ENCODE results near the gene APLP2. TPM values are rescaled to one million over a fixed set of nuclear protein-coding genes. Genes with fewer than 3 reads are reported as not detected.

The APLP2 gene
- total and polyA plus RNA-seq, 2 of the 13 experiments (the other 11 are each of a cell fraction or from before 2014, with no cell fraction given), result 315 to 594 TPM

DNA sequence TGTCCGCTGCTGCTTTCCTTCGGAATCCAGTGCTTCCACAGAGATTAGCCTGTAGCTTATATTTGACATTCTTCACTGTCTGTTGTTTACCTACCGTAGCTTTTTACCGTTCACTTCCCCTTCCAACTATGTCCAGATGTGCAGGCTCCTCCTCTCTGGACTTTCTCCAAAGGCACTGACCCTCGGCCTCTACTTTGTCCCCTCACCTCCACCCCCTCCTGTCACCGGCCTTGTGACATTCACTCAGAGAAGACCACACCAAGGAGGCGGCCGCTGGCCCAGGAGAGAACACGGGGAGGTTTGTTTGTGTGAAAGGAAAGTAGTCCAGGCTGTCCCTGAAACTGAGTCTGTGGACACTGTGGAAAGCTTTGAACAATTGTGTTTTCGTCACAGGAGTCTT is 74.4 kb downstream of the APLP2 start (continued):
- TF ChIP-seq NR2F1 (CRISPR knock-in tag; IDR thresholded peaks at IDR 0.05) (peak; percentile 72 to 73), STAT6 (CRISPR knock-in tag; IDR thresholded peaks at IDR 0.05; ENCODE audit: borderline replicate concordance) (peak; percentile 68; the same call in 1 of the 2 replicates), ZNF780A (CRISPR knock-in tag; IDR thresholded peaks at IDR 0.05) (no peak), ZFP36L1 (CRISPR knock-in tag; IDR thresholded peaks at IDR 0.05) (0 out of 2 replicates have a peak, but pooled peaks have one; percentile 43), RAD21 (CRISPR knock-in tag; IDR thresholded peaks at IDR 0.05) (no peak), ARNTL (CRISPR knock-in tag; IDR thresholded peaks at IDR 0.05) (peak; percentile 59; the same call in 1 of the 2 replicates), ZNF432 (CRISPR knock-in tag; IDR thresholded peaks at IDR 0.05; ENCODE audit: borderline replicate concordance) (no peak), SIN3A (IDR thresholded peaks at IDR 0.05; ENCODE audit: borderline replicate concordance, low read depth, low read length) (peak; percentile 51; the same call in 1 of the 2 replicates), ZNF790 (CRISPR knock-in tag; IDR thresholded peaks at IDR 0.05; ENCODE audit: borderline replicate concordance) (no peak), HIC2 (CRISPR knock-in tag; IDR thresholded peaks at IDR 0.05; ENCODE audit: low read depth) (no peak), ZNF44 (CRISPR knock-in tag; IDR thresholded peaks at IDR 0.05) (no peak), ZBTB7A (CRISPR knock-in tag; IDR thresholded peaks at IDR 0.05) (no peak), ISL2 (CRISPR knock-in tag; IDR thresholded peaks at IDR 0.05) (peak; percentile 84), GABPB1 (CRISPR knock-in tag; IDR thresholded peaks at IDR 0.05) (peak; percentile 20; the same call in 1 of the 2 replicates), ZEB1 (IDR thresholded peaks at IDR 0.05; ENCODE audit: insufficient replicate concordance, low read depth) (peak; percentile 84), ELF4 (CRISPR knock-in tag; IDR thresholded peaks at IDR 0.05; ENCODE audit: borderline replicate concordance) (no peak), NR2F6 (IDR thresholded peaks at IDR 0.05) (peak; percentile 83), NR2F6 (CRISPR knock-in tag; IDR thresholded peaks at IDR 0.05) (peak; percentile 91), PITX1 (CRISPR knock-in tag; IDR thresholded peaks at IDR 0.05) (peak; percentile 77), TAF15 (IDR thresholded peaks at IDR 0.05; ENCODE audit: low read depth, low read length, poor library complexity, severe bottlenecking) (no peak), ERF (CRISPR knock-in tag; IDR thresholded peaks at IDR 0.05) (peak; percentile 59; the same call in 1 of the 2 replicates), CBX5 (CRISPR knock-in tag; IDR thresholded peaks at IDR 0.05; ENCODE audit: borderline replicate concordance) (0 out of 2 replicates have a peak, but pooled peaks have one; percentile 33)
- TF ChIP-seq, protein P1, sequence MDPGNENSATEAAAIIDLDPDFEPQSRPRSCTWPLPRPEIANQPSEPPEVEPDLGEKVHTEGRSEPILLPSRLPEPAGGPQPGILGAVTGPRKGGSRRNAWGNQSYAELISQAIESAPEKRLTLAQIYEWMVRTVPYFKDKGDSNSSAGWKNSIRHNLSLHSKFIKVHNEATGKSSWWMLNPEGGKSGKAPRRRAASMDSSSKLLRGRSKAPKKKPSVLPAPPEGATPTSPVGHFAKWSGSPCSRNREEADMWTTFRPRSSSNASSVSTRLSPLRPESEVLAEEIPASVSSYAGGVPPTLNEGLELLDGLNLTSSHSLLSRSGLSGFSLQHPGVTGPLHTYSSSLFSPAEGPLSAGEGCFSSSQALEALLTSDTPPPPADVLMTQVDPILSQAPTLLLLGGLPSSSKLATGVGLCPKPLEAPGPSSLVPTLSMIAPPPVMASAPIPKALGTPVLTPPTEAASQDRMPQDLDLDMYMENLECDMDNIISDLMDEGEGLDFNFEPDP (CRISPR knock-in tag; conservative IDR thresholded peaks at IDR 0.05), result no peak
- TF ChIP-seq, protein P2, sequence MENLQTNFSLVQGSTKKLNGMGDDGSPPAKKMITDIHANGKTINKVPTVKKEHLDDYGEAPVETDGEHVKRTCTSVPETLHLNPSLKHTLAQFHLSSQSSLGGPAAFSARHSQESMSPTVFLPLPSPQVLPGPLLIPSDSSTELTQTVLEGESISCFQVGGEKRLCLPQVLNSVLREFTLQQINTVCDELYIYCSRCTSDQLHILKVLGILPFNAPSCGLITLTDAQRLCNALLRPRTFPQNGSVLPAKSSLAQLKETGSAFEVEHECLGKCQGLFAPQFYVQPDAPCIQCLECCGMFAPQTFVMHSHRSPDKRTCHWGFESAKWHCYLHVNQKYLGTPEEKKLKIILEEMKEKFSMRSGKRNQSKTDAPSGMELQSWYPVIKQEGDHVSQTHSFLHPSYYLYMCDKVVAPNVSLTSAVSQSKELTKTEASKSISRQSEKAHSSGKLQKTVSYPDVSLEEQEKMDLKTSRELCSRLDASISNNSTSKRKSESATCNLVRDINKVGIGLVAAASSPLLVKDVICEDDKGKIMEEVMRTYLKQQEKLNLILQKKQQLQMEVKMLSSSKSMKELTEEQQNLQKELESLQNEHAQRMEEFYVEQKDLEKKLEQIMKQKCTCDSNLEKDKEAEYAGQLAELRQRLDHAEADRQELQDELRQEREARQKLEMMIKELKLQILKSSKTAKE (CRISPR knock-in tag; IDR thresholded peaks at IDR 0.05; ENCODE audit: borderline replicate concordance), result peak; percentile 71; the same call in 1 of the 2 replicates

All from HepG2 (cell line).